HG02938 (cell line): Measurements from ENCODE around the gene RPS6KA5.
"Not testable (repeated sequence)": the region's sequence is repeated elsewhere in the genome, so short reads cannot be mapped to it uniquely, and the experiment has no call there.

Source experiments
- ATAC-seq: cut with Tn5 transposase; IDR thresholded peaks from one replicate; pipeline ENCODE4 v1.9.1; 2021; ENCODE audit warnings: mild to moderate bottlenecking, moderate library complexity; ENCODE audit not compliant: unreplicated experiment

RPS6KA5 gene

GRCh38 chr14:91067186-91067585, 6.7 kb upstream of the RPS6KA5 start:
- ATAC-seq: no peak

GRCh38 chr14:91065266-91065665, 4.8 kb upstream of the RPS6KA5 start:
- ATAC-seq: no peak

DNA sequence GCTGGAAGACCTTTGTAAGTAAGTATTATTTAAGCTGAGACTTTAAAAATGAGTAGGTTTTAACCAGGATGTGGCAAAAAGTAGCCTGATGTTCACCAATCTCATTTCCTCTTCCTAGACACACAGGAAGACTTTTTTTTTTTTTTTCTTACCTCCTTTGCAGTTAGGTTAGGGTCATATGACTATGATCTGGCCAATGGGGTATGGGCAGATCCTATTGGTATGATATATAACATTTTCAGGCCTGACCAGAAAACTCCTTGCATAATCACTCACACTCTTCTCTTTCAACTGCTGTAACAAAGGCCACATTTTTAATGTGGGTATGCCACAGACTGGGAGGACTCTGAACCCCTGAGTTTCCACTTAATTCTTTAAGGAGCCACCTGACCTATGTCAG, 2.7 kb upstream of the RPS6KA5 start:
- no peak for ATAC-seq

- no peak for ATAC-seq
Measured at GRCh38 chr14:91062600-91062999, 2.2 kb upstream of the RPS6KA5 start.

DNA sequence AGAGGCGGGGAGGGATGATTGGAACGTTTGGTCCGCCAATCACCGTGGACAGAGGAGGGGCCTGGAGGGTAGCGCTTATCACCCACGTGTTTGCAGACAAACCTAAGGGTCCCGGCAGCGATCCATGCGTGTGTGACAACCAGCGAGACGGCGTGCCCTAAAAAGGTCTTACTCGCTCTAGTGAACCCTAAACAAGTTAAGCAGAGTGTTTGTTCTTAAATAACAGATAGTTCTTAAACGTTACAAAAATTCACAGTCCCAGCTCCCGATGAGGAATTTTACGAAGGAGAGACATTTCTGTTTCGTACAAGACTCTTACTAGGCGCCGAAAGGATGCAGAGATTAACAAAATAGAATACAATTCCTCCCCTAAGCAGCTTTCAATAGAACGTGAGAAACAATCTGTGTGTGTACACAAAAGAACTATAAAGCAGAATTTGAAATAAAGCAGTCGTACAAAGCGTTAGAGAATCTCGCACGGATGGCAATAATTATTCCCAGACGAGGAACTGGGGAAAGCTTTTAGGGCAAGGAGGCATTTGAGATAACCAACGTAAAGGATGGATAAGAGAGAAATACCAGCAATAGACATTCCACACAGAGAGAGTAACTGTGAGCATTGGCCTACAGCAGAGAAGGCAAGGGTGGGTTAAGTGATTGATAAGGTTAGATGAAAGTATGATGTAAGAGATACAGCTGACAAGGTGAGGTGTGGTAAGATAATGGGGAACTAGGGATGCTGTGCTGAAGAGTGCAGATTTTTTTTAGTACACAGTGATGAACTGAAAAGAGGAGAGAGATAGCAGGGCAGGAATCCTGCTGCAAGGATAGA, 831 bp upstream of the RPS6KA5 start:
- ATAC-seq: no peak

- peak; percentile 11 for ATAC-seq
Measured at GRCh38 chr14:91059576-91060350, 678 bp downstream of the RPS6KA5 start.

DNA sequence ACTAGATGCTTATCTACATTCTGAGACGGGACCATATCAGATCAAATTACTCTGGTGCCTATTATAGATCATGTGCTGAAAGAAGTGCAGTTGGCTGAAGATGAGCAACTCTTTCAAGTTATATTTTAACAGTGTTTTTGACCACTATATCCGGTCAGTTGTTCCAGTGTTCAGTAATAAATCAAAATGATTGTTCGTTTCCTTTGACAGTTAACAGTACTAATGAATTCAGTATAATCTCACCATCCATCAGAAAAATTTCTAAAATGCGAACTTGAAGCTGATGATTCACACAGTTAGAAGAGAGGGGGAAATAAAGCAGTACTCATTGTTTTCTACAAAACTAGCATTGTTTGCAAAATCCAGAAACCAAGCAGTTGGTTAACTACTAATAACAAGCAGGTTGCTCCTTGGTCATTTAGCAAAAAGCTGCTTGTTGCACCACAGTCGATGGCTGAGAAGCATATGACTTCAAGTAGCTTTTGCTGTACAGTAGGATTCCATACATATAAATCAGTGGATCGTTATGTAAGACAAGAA, 2.3 kb downstream of the RPS6KA5 start:
- no peak for ATAC-seq

DNA sequence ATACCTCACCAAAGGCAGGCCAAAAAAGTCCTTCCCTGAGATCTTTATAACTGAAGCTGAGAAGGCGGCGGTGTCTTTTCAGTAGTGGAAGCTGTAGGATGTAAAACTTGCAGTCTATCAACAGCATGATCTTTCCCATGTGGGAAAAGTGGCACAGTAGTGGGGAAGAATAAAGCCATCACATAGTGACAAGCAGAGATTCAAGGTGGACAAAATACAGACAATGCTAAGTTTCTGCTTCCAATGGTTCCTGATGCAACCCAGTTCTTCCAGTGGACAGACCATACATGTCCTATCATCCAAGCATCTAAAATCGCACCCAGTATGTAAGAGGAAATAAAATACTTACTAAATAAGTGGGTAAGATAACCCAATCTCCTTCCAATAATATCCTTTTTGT, 4.1 kb downstream of the RPS6KA5 start:
- ATAC-seq: no peak

DNA sequence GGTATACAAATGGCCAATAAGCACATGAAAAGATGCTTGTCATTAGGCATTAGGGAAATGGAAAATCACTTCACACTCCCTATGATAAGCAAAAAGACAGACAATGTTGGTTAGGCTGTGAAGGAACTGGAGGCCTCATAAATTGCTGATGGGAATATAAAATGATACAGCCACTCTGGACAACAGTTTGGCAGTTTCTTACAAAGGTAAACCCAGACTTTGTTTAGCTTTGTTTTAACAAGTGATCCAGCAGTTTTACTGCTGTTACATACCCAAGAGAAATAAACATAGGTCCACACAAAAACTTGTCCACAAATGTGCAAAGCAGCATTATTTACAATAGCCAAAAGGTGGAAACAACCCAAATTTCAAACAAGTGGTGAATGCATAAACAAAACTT, 5.4 kb downstream of the RPS6KA5 start:
- ATAC-seq: no peak

GRCh38 chr14:91048676-91049075, 11.8 kb downstream of the RPS6KA5 start:
- ATAC-seq: no peak

DNA sequence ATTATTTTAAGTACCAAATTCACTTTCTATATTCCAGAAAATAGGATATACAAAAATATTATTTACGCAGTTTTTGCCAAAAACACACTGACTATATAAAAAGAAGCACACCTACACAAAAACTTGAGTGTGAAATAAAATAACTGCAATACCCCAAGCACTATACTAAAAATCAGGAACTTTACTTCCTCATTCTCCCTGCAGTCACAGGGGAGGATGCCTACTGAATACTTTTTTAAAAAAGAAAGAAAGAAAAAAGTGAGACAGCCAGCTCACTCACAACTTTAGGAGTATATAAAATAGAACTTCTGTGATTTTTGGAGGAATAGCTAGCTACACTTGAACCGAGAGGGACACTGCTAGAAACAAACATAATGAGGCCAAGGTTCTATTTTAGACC, 12.2 kb downstream of the RPS6KA5 start:
- ATAC-seq: no peak

DNA sequence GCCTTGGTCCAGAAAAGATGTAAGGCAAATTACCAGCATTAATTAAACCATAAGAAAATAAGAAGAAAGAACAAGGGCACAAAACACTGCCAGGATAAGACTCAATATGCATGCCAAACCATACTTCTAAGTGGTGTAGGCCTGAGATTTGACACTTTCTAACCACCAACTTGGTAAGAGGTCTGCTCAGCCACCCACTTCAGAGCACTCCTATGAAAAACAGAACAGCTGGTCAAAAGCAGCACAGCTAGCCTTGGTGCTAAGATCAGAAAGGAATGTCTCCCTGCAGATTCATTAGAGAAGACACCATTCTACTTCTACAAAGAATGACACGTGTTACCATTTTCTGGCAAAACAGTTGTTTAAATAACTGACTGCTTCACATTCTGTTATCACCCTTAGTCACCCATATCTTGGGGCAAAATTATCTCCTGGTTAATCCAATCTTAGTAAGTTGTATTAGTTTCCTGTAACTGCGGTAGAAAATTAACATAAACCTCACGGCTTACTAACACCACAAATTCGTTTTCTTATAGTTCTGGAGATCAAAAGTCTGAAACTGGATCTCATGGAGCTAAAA, 13.2 kb downstream of the RPS6KA5 start:
- ATAC-seq: no peak

- ATAC-seq: no peak
Measured at GRCh38 chr14:91046488-91047072, 13.9 kb downstream of the RPS6KA5 start.

DNA sequence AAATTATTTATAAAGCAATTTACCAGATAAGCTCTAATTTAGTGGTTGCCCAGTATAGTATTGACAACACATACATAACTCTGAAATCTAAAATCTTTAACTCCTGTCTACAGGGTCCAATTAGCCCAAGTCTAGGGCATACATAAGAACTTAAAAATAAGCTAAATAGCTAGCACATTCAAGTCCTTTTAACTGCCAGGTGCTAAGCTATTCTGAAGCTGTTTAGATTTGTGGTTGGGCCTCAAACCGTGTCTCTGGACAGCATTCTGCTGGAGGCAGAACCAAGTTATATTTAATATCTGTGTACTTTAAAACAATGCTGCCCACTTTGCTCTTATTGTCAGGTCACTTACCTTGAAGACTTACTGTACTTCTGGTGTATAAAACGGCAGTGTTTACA, 19.0 kb downstream of the RPS6KA5 start:
- no peak for ATAC-seq

DNA sequence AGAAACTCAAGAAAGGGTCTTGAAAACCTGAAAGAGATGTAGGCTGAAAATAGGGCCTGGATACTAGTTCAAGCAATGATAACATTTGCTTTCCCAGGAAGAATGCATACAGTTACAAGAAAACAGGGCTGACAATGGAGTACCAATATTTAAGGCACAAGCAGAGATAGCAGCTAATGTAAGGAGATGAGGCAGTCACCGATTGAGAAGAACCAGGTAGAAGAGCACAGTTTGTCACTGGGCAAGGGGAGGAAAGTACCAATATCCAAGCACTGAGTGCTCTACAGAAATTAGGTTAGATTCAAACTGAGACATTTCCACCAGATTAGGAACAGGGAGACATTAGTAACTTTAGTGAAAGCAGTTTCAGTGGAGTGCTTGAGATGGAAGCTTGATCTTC, 19.9 kb downstream of the RPS6KA5 start:
- ATAC-seq: no peak

GRCh38 chr14:91038439-91038838, 22.0 kb downstream of the RPS6KA5 start:
- no peak for ATAC-seq

DNA sequence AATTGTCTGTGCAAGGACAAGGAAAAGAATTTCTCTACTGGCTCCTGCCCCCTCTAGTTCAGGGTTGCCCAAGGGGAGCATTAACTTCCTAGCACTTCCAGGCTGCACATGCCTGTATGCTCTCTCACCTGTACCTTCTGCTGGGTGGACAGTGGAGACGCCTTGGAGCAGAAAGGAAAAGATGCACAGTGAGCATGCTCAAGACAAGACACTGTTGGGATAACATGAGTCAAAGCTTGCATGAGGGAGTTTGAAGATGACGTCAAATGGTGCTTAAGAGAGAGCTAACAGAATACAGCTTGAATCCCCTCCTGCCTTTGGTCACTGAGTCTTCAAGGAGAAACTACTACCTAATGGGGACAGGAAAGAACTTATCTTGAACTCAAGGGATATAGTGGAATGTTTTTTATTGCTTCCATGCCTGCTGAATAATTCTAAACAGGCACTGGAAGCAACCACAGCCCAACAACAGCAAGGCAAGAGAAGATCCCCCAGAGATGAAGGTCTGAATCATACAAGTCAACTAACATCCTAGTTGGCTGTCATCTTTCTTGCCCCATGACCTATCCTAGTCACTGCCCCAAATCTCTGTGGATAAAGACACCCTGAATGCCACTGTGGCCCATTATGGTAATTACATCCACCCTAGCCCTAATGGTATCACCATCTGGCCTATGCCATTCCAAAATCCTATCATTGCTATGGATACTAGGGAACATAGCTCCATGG, 23.5 kb downstream of the RPS6KA5 start:
- no peak for ATAC-seq

- ATAC-seq: no peak
Measured at GRCh38 chr14:91035855-91036254, 24.6 kb downstream of the RPS6KA5 start.

GRCh38 chr14:91034379-91034778, 26.1 kb downstream of the RPS6KA5 start:
- not testable (repeated sequence) for ATAC-seq

DNA sequence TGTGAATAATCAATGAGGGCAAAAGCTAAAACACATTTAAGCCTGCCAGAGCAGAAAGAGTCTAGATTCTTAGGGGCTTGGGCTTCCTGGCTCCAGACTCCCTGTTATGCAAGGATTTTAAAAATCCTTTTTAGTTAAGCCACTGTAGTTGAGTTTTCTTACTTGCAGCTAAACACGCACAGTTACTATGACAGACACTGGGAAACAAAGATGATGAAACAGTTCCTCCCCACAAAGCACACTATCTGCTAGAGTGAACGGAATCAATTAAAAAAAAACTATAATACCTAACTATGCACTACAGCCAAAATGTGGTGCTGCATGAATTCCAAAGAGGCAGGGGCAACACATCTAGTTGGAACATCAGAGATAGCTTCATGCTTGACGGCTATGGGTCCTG, 28.2 kb downstream of the RPS6KA5 start:
- ATAC-seq: no peak

DNA sequence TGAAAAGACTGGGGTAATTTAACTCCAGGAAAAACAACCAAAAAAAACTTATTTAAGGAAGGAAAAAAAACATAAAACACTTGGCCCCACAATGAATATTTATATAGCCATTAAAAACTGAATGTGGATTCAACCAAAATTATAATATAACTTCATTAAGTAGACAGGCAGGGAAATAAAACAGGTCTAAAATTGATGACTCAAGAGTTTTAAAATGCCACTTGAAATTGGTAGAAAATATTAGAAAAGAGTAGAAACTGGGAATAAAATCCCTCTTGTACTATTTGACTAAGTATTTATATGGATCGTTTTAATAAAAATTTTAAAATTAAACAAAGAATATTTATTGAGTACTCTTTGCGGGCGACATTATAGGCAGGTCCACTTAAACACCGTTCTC, 28.8 kb downstream of the RPS6KA5 start:
- no peak for ATAC-seq
